Neuron (in vitro differentiated cells): ENCODE results near the gene ZIC1.

Source experiments
- H2AFZ ChIP-seq: one replicate; pipeline ENCODE4 v1.6.1; 2013; ENCODE audit warnings: low read depth, mild to moderate bottlenecking, inconsistent platforms, low read length, moderate library complexity
- H3K27me3 ChIP-seq: one replicate; pipeline ENCODE4 v1.6.1; 2013; ENCODE audit warnings: low read length; ENCODE audit not compliant: insufficient read depth
- H3K36me3 ChIP-seq: one replicate; pipeline ENCODE4 v1.6.1; 2013; ENCODE audit warnings: low read length; ENCODE audit not compliant: insufficient read depth
- H3K4me1 ChIP-seq: one replicate; pipeline ENCODE4 v1.6.1; 2013; ENCODE audit warnings: low read length; ENCODE audit not compliant: insufficient read depth
- H3K4me3 ChIP-seq: 2 replicates; pipeline ENCODE4 v1.5.1; 2013; ENCODE audit warnings: mild to moderate bottlenecking, low read length, moderate library complexity
- H3K9me3 ChIP-seq: one replicate; pipeline ENCODE4 v1.6.1; 2013; ENCODE audit warnings: low read length

Gene ZIC1

DNA sequence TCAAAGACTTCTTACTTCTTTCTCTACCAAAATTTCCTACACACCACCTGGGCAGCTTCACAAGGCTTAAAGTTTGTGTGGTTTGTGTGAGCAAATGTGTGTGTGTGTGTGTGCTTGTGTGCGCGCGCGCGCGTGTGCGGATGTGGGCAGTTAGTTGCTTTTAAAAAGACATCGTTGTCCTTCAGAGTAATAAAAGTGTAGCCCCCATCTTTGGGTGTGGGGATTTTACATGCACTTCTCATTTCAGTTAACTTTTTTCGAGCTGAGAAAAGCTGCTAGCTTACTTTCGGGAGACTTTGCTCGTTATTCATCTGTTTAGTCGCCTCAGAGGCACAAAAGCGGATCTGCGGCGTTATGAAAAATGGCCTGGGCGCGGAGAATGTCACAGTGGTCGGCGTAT, 38.8 kb upstream of the ZIC1 start:
- peak overlapping the region; percentile 33 for H3K4me3 ChIP-seq
- H3K27me3 ChIP-seq, result peaks cover 65% of the 10 kb centered on the region
- no peaks in the 10 kb centered on the region for H3K9me3 ChIP-seq
- H2AFZ ChIP-seq, result no peak overlapping the region
- H3K36me3 ChIP-seq, result no peaks in the 10 kb centered on the region
- H3K4me1 ChIP-seq, result peaks cover 21% of the 10 kb centered on the region

GRCh38 chr3:147371140-147371539, 38.0 kb upstream of the ZIC1 start:
- Histone ChIP-seq H3K9me3 (no peaks in the 10 kb centered on the region), H2AFZ (no peak overlapping the region), H3K27me3 (peaks cover 58% of the 10 kb centered on the region), H3K4me1 (peaks cover 21% of the 10 kb centered on the region), H3K4me3 (no peak overlapping the region), H3K36me3 (no peaks in the 10 kb centered on the region)

- no peaks in the 10 kb centered on the region for H3K36me3 ChIP-seq
These were observed 37.3 kb upstream of the ZIC1 start for GRCh38 chr3:147371771-147372340.

DNA sequence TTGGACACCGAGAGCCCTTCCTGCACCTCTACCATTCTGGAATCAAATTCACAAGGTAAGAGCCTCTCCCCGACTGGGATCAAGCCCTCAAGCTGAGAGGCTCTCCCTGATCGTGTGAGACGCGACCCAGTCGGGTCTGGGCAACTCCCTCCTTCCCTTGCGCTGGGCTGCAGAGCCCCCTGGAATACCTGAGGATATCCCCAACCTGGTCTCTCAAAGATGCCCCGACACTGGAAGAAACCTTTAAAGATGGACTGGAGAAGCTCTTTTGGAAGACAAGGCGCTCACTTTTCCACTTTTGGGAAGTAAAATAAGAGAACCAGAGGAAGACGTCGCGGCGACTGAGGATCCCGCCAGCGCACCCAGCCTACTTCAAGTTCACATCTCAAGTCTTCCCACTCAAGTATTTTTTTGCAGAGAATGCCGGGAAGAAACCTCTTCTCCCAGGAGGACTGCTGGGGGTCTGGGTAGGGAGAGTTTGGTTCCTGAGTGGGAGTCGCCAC, 36.6 kb upstream of the ZIC1 start:
- H3K9me3 ChIP-seq, result no peaks in the 10 kb centered on the region
- H3K4me3 ChIP-seq, result no peak overlapping the region
- no peak overlapping the region for H2AFZ ChIP-seq
- peaks cover 32% of the 10 kb centered on the region for H3K4me1 ChIP-seq
- no peaks in the 10 kb centered on the region for H3K36me3 ChIP-seq
- peaks cover 51% of the 10 kb centered on the region for H3K27me3 ChIP-seq

More at GRCh38 chr3:147371771-147372340, 37.3 kb upstream of the ZIC1 start:
- H3K9me3 ChIP-seq, result no peaks in the 10 kb centered on the region
- H3K4me1 ChIP-seq, result peaks cover 24% of the 10 kb centered on the region
- H3K4me3 ChIP-seq, result no peak overlapping the region
- H3K27me3 ChIP-seq, result peaks cover 57% of the 10 kb centered on the region
- H2AFZ ChIP-seq, result no peak overlapping the region

DNA sequence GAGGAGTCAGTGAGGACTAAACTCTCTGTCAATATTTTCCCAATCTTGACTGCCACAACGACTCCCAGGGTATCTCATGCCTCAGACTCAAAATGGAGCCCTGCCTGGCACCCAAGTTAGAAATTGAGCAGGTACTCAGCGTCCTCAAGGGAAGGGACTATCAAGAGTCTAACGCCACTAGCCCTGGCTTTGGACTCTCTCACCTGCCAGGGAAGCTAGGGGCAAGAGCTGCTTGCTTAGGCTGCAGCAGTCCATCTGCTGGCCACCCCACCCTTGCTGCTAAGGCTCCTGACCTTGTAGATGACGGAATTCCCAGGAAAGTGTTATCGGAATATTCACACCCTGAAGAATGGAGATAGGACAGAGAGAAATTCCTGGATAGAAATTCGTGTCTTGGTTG, 35.9 kb upstream of the ZIC1 start:
- Histone ChIP-seq H3K36me3 (no peaks in the 10 kb centered on the region), H3K4me3 (no peak overlapping the region), H2AFZ (no peak overlapping the region), H3K9me3 (no peaks in the 10 kb centered on the region), H3K27me3 (peaks cover 44% of the 10 kb centered on the region), H3K4me1 (peaks cover 36% of the 10 kb centered on the region)

- peaks cover 6% of the 10 kb centered on the region for H3K27me3 ChIP-seq
- no peaks in the 10 kb centered on the region for H3K9me3 ChIP-seq
- H3K36me3 ChIP-seq, result no peaks in the 10 kb centered on the region
- H2AFZ ChIP-seq, result no peak overlapping the region
- H3K4me3 ChIP-seq, result peak overlapping the region; percentile 26
- H3K4me1 ChIP-seq, result peaks cover 42% of the 10 kb centered on the region
These were observed 31.5 kb upstream of the ZIC1 start for GRCh38 chr3:147377412-147378367.

DNA sequence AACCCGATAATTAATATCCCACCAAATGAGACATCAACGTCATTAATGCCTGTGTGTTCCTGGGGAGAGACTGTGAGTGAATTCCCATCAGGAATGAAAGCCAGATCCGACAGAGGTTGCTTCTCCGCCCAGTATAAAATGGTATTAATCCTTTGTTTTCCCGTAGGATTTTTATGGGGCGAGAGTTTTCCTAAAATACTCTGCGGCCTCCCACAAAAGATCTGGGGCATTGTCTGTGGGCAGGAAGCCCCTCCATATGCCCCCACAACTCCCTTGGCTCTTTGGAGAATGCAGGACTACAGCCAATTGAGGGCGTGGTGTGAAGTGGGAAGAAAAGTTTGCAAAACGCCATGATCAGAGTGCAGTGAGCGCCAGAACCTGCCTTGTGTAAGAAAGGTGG, 29.5 kb upstream of the ZIC1 start:
- no peak overlapping the region for H3K4me3 ChIP-seq
- peaks cover 2% of the 10 kb centered on the region for H3K27me3 ChIP-seq
- H3K4me1 ChIP-seq, result peaks cover 42% of the 10 kb centered on the region

DNA sequence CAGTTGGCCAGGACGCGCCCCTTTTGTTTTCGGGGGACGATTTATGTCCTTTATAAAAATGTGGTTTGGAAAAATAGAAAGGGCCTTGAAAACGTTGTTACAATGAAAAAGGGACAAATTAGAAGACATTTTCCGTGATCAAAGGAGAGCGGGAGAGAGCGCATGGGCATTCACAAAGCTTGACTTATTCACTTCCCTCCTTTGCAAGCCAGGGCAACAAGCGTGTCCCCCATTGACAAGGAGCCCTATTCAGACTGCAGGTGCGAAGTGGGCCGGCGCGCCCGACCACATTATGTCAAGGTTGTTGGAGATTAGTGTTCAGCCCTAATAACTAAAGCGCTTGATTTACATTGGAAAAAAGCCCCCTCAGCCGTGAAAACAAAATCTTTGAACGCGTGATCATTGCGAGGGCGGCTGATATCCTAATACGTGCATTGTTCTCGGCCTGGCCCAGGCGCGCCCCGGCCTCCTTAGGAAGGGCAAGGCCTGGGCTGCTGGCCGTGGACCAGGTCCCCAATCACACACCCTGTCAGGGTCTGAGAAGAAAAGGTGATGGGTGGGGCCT, 28.7 kb upstream of the ZIC1 start:
- Histone ChIP-seq H2AFZ (no peak overlapping the region), H3K4me3 (no peak overlapping the region), H3K36me3 (no peaks in the 10 kb centered on the region), H3K9me3 (peaks cover 4% of the 10 kb centered on the region), H3K27me3 (peaks cover under 1% of the 10 kb centered on the region), H3K4me1 (peaks cover 45% of the 10 kb centered on the region)

More for the DNA sequence above, 29.5 kb upstream of the ZIC1 start:
- H3K36me3 ChIP-seq, result no peaks in the 10 kb centered on the region
- no peak overlapping the region for H2AFZ ChIP-seq
- peaks cover 2% of the 10 kb centered on the region for H3K9me3 ChIP-seq

- H3K9me3 ChIP-seq, result peaks cover 4% of the 10 kb centered on the region
- no peaks in the 10 kb centered on the region for H3K36me3 ChIP-seq
- H3K27me3 ChIP-seq, result peaks cover 2% of the 10 kb centered on the region
- no peak overlapping the region for H3K4me3 ChIP-seq
- H2AFZ ChIP-seq, result no peak overlapping the region
- peaks cover 47% of the 10 kb centered on the region for H3K4me1 ChIP-seq
These were observed 28.2 kb upstream of the ZIC1 start for GRCh38 chr3:147380977-147381376.

- H2AFZ ChIP-seq, result no peak overlapping the region
- no peak overlapping the region for H3K4me3 ChIP-seq
- H3K9me3 ChIP-seq, result peaks cover 4% of the 10 kb centered on the region
- peaks cover 50% of the 10 kb centered on the region for H3K4me1 ChIP-seq
- peaks cover 2% of the 10 kb centered on the region for H3K27me3 ChIP-seq
- H3K36me3 ChIP-seq, result no peaks in the 10 kb centered on the region
These were observed 27.6 kb upstream of the ZIC1 start for GRCh38 chr3:147381596-147381995.

- Histone ChIP-seq H3K36me3 (no peaks in the 10 kb centered on the region), H3K4me3 (no peak overlapping the region), H3K9me3 (peaks cover 4% of the 10 kb centered on the region), H2AFZ (no peak overlapping the region), H3K4me1 (peaks cover 49% of the 10 kb centered on the region), H3K27me3 (peaks cover 2% of the 10 kb centered on the region)
These were observed 25.5 kb upstream of the ZIC1 start for GRCh38 chr3:147383617-147384016.

DNA sequence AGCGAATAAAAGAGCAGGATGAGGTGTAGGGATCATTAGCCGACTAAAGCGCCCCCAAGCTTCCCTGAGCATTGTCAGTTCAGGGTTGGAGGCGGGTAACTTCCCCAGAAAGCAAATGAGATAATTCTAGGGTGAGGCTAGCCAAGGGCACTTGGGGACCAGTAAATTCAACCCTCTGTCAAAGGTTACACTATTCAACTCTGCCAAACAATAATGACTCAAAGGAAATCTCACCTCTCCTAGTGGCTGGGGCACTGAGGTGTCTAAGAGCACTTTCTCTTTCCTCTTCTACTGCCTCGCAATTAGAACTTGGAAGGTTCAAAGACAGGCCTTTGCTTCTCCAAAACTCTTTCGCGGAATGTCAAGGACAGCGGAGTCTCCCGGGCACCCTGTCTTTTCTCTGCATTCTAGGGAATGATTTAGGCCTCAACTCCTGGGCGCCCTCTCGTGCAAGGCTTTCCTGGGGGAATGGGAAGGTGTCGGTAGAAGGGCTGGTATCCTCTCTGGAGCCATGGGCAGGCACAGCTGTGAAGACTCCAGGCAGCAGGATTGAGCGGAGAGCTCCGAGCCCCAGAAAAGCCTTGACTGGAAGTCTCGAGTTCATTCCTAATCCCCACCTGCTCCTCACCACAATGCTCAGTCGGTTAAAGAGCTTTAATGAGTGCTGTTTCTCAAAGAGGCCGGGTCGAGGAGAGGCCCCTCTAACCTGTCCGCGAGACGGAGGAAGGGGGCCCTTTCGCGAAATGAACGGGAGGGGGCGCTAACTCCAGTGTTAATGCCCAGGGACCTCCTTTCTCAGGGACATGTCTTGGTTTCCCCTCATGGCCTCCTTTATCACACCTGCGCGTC, 24.7 kb upstream of the ZIC1 start:
- peaks cover 2% of the 10 kb centered on the region for H3K27me3 ChIP-seq
- H3K4me3 ChIP-seq, result no peak overlapping the region
- peaks cover 54% of the 10 kb centered on the region for H3K4me1 ChIP-seq
- H3K9me3 ChIP-seq, result peaks cover 4% of the 10 kb centered on the region
- H3K36me3 ChIP-seq, result no peaks in the 10 kb centered on the region
- no peak overlapping the region for H2AFZ ChIP-seq
